Spleen (tissue), 11 donors: ENCODE data around the gene DLG2. TPM values are rescaled to one million over a fixed set of nuclear protein-coding genes. Genes with fewer than 3 reads are reported as not detected.

ENCODE experiments used
- DNase-seq: peaks from one replicate; pipeline ENCODE4 v3.0.0-alpha.2; 2020
- H3K27ac ChIP-seq, 8 donors: fragments of 200-600 bp; sonication (generic) in 7 of 8; 1 replicate in 4 of 8; 2 replicates in 4 of 8; pipeline versions ENCODE4 v1.5.0 to v1.8.0; 2016 to 2021; ENCODE audit warnings: inconsistent platforms in 4 of 8, mild to moderate bottlenecking in 4 of 8, moderate library complexity in 1 of 8
- H3K27me3 ChIP-seq, 7 donors: fragments of 200-600 bp; sonication (generic) in 6 of 7; replicated peaks in 1 of 7; 1 replicate in 4 of 7; 2 replicates in 3 of 7; pipeline versions ENCODE4 v1.5.0 to v1.8.0; 2016 to 2021; ENCODE audit warnings: inconsistent platforms in 3 of 7, mild to moderate bottlenecking in 1 of 7
- H3K36me3 ChIP-seq, 6 donors: fragments of 200-600 bp; sonication (generic) in 5 of 6; 1 replicate in 4 of 6; 2 replicates in 2 of 6; pipeline versions ENCODE4 v1.5.0 to v1.8.0; 2016 to 2021; ENCODE audit warnings: inconsistent platforms in 2 of 6
- H3K4me1 ChIP-seq, 6 donors: fragments of 200-600 bp; sonication (generic) in 5 of 6; 1 replicate in 3 of 6; 2 replicates in 3 of 6; pipeline versions ENCODE4 v1.5.0 to v1.8.0; 2016 to 2021; ENCODE audit warnings: inconsistent platforms in 3 of 6
- H3K4me3 ChIP-seq, 8 donors: fragments of 200-600 bp; sonication (generic) in 7 of 8; 1 replicate in 4 of 8; 2 replicates in 4 of 8; pipeline versions ENCODE4 v1.5.0 to v1.8.0; 2016 to 2021; ENCODE audit warnings: inconsistent platforms in 4 of 8, mild to moderate bottlenecking in 4 of 8, moderate library complexity in 2 of 8
- H3K9me3 ChIP-seq, 8 donors: fragments of 200-600 bp; sonication (generic) in 7 of 8; 1 replicate in 4 of 8; 2 replicates in 4 of 8; pipeline versions ENCODE4 v1.5.0 to v1.8.0; 2016 to 2021; ENCODE audit warnings: inconsistent platforms in 4 of 8
- CTCF ChIP-seq, 11 experiments: fragments of 200-600 bp in 7 of 11; fragments of 450-650 bp in 4 of 11; sonication (generic) in 4 of 11; IDR thresholded peaks in 8 of 11; conservative IDR thresholded peaks in 3 of 11; 1 replicate in 7 of 11; 2 replicates in 4 of 11; pipeline versions ENCODE4 v1.4.0 to v1.8.0; 2016 to 2021; ENCODE audit warnings: antibody characterized with exemption in 11 of 11, inconsistent platforms in 4 of 11, mild to moderate bottlenecking in 1 of 11
- POLR2A ChIP-seq, 3 donors: fragments of 450-650 bp; IDR thresholded peaks; one replicate each; pipeline ENCODE4 v1.5.1; 2017; ENCODE audit warnings: antibody characterized with exemption in 3 of 3, mild to moderate bottlenecking in 1 of 3
- POLR2AphosphoS5 ChIP-seq, 3 donors: sonication (generic); formaldehyde crosslinking; IDR thresholded peaks; one replicate each; pipeline ENCODE4 v1.5.1; 2017; ENCODE audit warnings: antibody characterized with exemption in 3 of 3
- WGBS, 5 donors: extraction: QIAGEN DNeasy Blood & Tissue Kit in 3 of 5; methylation state at CpG; one replicate each; pipeline versions ENCODE4 v1.1.5 to v1.1.7; 2013 to 2018; 5-methylcytosine and 5-hydroxymethylcytosine counted together
- intact Hi-C: fragments of 100-400 bp; cut with DNase I; formaldehyde crosslinking; loops from one replicate; pipeline ENCODE4 v1.15.0; 2023; ENCODE audit warnings: low total_unique reads
- polyA plus RNA-seq, 3 donors: library from polyadenylated mRNA; stranded (reverse); fragments of 200-250 nt; gene quantifications; one replicate each; pipeline ENCODE4 v1.2.1, GENCODE V29; 2013
- total RNA-seq, 7 donors: library from RNA; depleted of rRNA in 3 of 7; stranded (reverse); fragments of >200 nt in 3 of 7; fragmentation: NEBNext Ultra II Directional in 4 of 7; extraction: Animal tissue kit (Norgen Biotek cat#: 25700) in 4 of 7; gene quantifications; one replicate each; pipeline versions ENCODE4 v1.1.0 to v1.2.1, GENCODE V29; 2016 to 2021
- donor health status: healthy with polysubstance abuse.
- donor health status: DM: no; HTN: no; CAD: no; lungs with moderate emphysema.
- donor health status: DM: no; HTN: no; CAD: no.
- donor health status: Bipolar disorder and iron deficiency.
- donor health status: healthy.
- donor health status: DM: no; HTN: no; CAD: no.
- donor health status: DM: yes; HTN: yes; CAD: no.

Gene DLG2
- total and polyA plus RNA-seq, 10 donors = 0.43 to 12.7 (median 7.9) TPM

- Histone ChIP-seq H3K27me3 (no peaks in the 10 kb centered on the region), H3K4me3 (no peak overlapping the region), H3K36me3 (no peaks in the 10 kb centered on the region), H3K4me1 (no peaks in the 10 kb centered on the region), H3K9me3 (no peaks in the 10 kb centered on the region), H3K27ac (no peak overlapping the region)
- intact Hi-C loops = no loop called here
- TF ChIP-seq CTCF (IDR thresholded peaks at IDR 0.05 in 8 of 11, conservative IDR thresholded peaks at IDR 0.05 in 3 of 11) (no peak), POLR2A (IDR thresholded peaks at IDR 0.05) (no peak), POLR2AphosphoS5 (IDR thresholded peaks at IDR 0.05) (no peak)
- no peak for DNase-seq
These were observed 1214.3 kb downstream of the DLG2 start for GRCh38 chr11:84412862-84413261.

GRCh38 chr11:84408946-84409411 lies 1218.2 kb downstream of the DLG2 start:
- no peak for TF ChIP-seq POLR2A (IDR thresholded peaks at IDR 0.05)
- no peak for TF ChIP-seq POLR2AphosphoS5 (IDR thresholded peaks at IDR 0.05)
- TF ChIP-seq CTCF (IDR thresholded peaks at IDR 0.05 in 8 of 11, conservative IDR thresholded peaks at IDR 0.05 in 3 of 11) = no peak
- WGBS, 5 donors = 86 to 95% (median 87%) methylated on average over 3 of the region's 3 CpGs
- no peaks in the 10 kb centered on the region for H3K36me3 ChIP-seq
- no peak overlapping the region for H3K4me3 ChIP-seq
- no peak overlapping the region for H3K27ac ChIP-seq
- no peaks in the 10 kb centered on the region for H3K9me3 ChIP-seq
- DNase-seq = no peak
- intact Hi-C loops = no loop called here
- no peaks in the 10 kb centered on the region for H3K4me1 ChIP-seq
- no peaks in the 10 kb centered on the region for H3K27me3 ChIP-seq

GRCh38 chr11:84407091-84407490 lies 1220.1 kb downstream of the DLG2 start:
- Histone ChIP-seq H3K9me3 (no peaks in the 10 kb centered on the region), H3K27me3 (no peaks in the 10 kb centered on the region), H3K27ac (no peak overlapping the region), H3K36me3 (no peaks in the 10 kb centered on the region), H3K4me1 (no peaks in the 10 kb centered on the region), H3K4me3 (no peak overlapping the region)
- TF ChIP-seq CTCF (IDR thresholded peaks at IDR 0.05 in 8 of 11, conservative IDR thresholded peaks at IDR 0.05 in 3 of 11) (no peak), POLR2A (IDR thresholded peaks at IDR 0.05) (no peak)
- intact Hi-C loops = no loop called here
- 83 to 94% (median 91%) methylated on average over 4 of the region's 4 CpGs for WGBS, 5 donors
- DNase-seq = peak; percentile 24

GRCh38 chr11:84398017-84398626 lies 1229.0 kb downstream of the DLG2 start:
- H3K9me3 ChIP-seq = no peaks in the 10 kb centered on the region
- H3K27ac ChIP-seq = no peak overlapping the region
- H3K4me3 ChIP-seq = no peak overlapping the region
- H3K36me3 ChIP-seq = no peaks in the 10 kb centered on the region
- no peak for DNase-seq
- H3K27me3 ChIP-seq = no peaks in the 10 kb centered on the region
- WGBS, 5 donors = 72 to 90% (median 77%) methylated on average over 3 of the region's 3 CpGs
- H3K4me1 ChIP-seq = no peaks in the 10 kb centered on the region
- TF ChIP-seq POLR2A (IDR thresholded peaks at IDR 0.05) (no peak), CTCF (IDR thresholded peaks at IDR 0.05 in 8 of 11, conservative IDR thresholded peaks at IDR 0.05 in 3 of 11) (no peak), POLR2AphosphoS5 (IDR thresholded peaks at IDR 0.05) (no peak)
- intact Hi-C loops = no loop called here
